HG03520 (cell line): Measurements from ENCODE around the gene MTCL1.
"Not testable (repeated sequence)": the region's sequence is repeated elsewhere in the genome, so short reads cannot be mapped to it uniquely, and the experiment has no call there.

Source experiments
- ATAC-seq: cut with Tn5 transposase; IDR thresholded peaks from one replicate; pipeline ENCODE4 v1.9.1; 2021; ENCODE audit warnings: mild to moderate bottlenecking, moderate library complexity; ENCODE audit not compliant: unreplicated experiment

The MTCL1 gene

DNA sequence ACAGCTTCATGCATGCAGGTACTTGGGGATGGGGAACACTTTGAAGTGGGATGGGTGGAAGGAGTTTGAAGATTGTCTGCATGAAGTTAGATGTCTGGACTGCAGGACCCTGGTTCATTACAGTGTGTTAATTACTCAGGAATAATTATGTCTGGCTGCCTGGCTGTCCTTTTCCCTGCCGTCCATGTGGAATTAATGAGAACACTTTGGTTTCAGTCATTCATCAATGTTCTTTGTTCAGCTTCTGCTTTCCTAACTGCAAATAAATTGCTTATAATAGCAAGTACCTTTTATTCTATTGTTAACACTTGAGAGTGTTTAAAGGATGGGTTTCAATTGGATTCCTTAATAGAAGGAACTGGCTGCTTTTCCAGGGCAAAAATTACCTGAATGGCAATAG lies 35.8 kb downstream of the MTCL1 start:
- no peak for ATAC-seq

DNA sequence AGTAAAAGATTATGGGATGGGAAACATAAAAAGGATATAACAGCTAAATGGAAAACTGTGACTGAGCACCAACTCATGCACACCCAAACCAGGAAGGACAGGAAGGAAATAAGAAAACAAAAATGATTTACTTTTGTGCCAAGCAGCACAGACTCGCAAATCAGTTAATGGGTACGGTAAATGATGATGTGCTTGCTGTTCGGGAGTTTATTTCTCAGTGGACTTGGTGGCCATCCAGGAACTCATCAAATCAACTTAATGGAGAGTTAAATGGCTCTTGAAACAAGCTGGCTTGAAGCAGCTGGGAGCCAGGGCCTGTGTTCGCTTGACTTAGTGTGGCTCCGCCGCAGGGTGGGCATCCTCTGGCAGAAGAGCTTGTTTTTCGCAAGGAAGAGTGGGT lies 36.2 kb downstream of the MTCL1 start:
- ATAC-seq: no peak

- ATAC-seq: no peak
Measured at GRCh38 chr18:8742387-8743361, 37.3 kb downstream of the MTCL1 start.

- no peak for ATAC-seq
Measured at GRCh38 chr18:8744038-8744437, 38.7 kb downstream of the MTCL1 start.

GRCh38 chr18:8744656-8745055 lies 39.3 kb downstream of the MTCL1 start:
- ATAC-seq: no peak

- ATAC-seq: no peak
Measured at GRCh38 chr18:8745355-8746014, 40.1 kb downstream of the MTCL1 start.

GRCh38 chr18:8747440-8747937 lies 42.1 kb downstream of the MTCL1 start:
- ATAC-seq: no peak

DNA sequence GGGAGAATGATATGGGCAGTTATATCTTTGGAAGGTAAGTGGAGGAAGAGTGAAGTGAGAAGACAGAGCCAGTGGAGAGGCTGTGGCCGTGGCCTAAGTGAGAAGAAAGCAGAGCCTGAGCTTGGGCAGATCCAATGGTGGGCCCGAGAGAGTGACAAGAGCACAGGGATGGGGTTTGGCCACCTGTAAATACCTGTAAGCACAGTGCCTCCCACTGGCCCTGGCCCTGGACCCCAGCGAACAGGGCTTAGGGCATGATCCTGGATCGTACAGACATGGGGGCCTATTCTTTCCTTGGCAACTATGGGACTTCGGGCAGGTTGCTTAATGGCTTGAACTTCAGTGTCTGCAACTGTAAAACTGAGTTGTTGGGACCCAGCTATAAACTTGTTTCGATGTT lies 44.1 kb downstream of the MTCL1 start:
- no peak for ATAC-seq

- no peak for ATAC-seq
Measured at GRCh38 chr18:8750954-8751415, 45.6 kb downstream of the MTCL1 start.

GRCh38 chr18:8751692-8752091 lies 46.3 kb downstream of the MTCL1 start:
- ATAC-seq: no peak

- ATAC-seq: no peak
Measured at GRCh38 chr18:8752329-8752728, 47.0 kb downstream of the MTCL1 start.

DNA sequence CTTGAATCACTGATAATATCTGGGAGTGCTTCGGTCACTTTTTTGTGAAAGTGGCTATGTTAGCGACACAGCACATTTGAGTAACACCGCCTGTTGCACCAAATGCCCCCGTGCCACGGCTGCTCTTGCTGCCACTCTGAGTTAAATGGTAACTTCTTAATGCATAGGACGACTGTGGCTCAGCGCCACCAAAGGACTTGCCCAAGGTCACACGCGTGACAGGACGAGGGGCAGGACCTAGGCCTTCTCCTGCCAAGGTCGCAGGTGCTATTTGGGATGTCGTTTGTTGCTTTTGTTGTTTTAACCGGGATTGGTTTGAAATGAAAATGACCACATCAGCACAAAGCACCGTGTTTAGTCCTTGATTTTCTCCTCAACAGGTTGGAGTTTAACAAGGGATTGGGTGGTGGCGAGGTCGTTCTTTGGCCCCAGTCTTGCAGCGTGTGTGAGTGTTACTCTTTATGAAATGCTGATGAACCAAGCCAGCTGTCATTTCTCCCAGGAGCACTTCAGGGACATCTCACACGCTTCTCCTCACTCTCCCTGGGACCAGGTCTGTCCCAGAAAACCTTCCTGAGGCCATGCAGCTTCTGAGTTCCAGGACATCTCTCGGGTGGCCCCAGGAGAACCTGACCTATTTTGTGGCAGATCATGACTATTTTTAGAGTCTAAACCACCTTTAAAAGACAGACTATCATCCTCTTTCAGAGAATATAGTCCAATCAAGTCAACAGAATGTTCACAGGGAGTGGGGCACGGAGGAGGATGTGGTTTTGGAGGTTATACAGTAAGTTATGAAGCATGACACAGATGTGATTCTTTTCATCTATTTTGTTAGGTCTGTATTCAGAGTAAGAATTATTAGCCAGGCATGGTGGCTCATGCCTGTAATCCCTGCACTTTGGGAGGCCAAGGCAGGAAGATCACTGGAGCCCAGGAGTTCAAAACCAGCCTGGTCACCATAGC lies 49.9 kb downstream of the MTCL1 start:
- no peak for ATAC-seq

DNA sequence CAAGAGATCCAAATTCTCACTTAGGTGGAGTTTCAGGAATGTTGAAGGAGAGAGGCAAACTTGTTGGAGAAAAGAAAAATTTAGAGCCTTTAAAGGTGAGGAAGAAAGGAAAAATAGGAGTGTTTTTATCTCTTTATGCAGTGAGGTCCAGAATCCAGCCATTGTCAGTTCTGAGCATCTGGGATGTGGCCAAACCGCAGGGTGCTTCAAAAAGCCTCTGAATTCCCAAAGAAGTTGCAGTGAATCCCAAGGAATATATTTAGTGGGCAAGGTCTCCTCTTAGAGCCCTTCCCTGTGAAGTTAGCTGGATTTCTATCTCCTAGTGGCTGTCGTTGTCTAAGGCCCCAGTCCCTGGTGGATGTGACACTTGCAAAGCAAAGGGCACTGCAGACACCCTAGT lies 51.2 kb downstream of the MTCL1 start:
- ATAC-seq: no peak

DNA sequence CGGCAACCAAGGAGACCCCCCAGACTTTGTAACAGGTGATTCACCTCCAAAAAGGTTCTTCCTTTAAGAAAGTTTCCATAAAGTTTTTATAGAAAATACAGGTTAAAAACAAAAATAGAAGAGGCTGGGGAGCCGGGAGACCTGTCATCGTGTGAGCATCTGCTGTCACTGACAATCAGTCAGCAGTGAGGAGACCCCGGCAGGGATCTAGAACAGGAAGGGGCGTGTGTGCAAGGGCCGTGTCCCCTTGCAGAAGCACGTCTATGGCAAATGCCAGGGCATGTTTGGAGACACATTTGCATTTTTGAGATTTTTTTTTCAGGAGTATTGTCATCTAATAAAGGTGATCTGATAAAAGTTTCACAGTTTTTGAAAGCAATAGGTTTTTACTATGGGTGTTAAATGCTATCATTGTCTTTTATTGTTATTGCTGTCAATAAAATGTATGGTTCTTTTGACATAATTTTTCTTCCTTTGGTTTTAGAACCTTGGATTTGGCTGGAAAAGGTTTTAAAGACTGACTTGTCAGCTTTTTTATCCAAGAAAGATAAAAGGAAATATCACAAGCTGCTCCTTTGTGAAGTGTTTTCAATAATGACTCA lies 52.1 kb downstream of the MTCL1 start:
- ATAC-seq: no peak

DNA sequence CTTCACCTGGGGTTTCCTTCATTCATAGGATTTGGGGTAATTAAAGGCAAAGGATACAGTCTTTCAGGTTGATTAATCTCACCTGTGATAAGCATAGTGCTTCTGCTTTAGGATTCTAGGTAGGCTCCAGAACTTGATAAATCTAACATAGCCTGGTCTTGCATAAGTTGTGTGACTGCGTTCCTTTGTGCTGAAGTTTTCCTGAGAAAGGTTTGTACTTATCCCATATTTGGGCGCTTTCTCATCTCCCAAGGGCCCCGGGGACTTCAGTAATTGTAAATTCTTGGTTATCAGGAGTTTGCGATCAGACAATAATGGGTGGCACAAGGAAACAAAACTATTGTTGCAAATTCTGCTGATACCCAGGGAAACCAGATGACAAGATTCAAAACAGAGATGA lies 53.1 kb downstream of the MTCL1 start:
- no peak for ATAC-seq

DNA sequence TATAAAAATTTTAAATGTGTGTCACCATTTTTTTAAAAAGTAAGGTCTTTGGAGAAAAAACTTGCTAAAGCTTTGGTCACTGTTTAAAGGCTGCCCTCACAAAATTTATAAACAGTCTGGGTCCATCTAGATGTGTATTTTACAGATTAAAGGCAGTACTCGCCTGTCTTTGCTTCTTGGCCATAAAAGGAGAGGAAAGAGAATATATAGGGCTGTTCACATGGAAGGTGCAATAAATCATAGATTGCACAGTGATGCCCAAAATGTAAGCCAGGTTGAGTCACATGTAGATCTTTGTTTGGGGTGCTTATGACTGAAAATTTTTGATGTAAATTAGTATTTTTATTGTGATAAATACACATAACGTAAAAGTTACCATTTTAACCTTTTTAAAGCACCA lies 55.6 kb downstream of the MTCL1 start:
- ATAC-seq: no peak

DNA sequence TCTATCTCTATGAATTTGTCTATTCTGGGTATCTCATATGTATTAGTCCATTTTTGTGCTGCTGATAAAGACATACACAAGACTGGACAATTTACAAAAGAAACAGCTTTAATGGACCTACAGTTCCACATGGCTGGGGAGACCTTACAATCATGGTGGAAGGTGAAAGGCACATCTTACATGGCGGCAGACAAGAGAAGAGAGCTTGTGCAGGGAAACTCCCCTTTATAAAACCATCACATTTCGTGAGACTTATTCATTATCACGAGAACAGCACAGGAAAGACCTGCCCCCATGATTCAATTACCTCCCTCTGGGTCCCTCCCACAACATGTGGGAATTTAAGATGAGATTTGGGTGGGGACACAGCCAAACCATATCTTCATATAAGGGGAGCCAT lies 56.2 kb downstream of the MTCL1 start:
- not testable (repeated sequence) for ATAC-seq

DNA sequence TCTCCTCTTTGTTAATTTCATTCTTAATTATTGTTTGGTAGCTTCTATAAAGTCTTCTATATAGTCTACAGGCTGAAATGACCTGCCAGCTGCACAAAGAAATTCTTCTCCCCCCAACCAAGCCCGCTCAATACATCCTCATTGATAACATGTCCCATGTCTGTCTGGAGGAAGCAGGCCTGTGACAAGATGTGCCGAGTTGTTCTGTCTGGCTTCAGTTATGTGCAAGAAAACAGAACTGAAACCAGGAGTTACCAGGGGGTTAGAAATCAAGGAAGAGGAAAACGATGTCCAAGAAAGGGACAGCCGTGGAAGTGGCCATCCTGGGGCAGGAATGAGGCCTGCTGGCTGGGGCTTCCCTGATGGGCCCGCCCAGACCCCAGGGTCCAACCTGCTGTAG lies 57.6 kb downstream of the MTCL1 start:
- ATAC-seq: no peak

DNA sequence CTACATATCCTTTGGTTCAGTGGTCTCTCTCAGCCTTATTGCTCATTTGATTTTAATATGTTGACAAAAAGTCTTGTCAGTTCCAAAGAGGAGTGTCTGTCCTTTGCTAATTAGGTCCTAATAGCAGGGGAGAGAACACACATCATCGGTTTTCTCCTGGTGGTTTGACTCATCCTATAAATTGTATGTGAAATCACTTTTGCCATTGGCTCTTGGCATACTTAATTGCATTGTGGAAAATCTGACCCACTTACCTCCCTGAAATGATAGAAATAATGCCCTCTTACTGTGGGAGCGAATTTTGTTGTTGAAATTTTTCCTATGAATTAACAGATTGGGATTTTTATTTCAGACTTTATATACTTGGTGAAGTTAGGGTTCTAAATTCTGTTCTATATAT lies 58.3 kb downstream of the MTCL1 start:
- no peak for ATAC-seq

- ATAC-seq: no peak
Measured at GRCh38 chr18:8765783-8766463, 60.6 kb downstream of the MTCL1 start.
